Fibroblast of lung (primary cell): ENCODE results near the gene ZSWIM2. TPM values are rescaled to one million over a fixed set of nuclear protein-coding genes. Genes with fewer than 3 reads are reported as not detected.

Experiments used
- DNase-seq, 2 donors: peaks; one replicate each; pipeline versions ENCODE4 v3.0.0 to v3.0.0-alpha.2; 2010; ENCODE audit warnings: low read depth in 2 of 2
- H2AFZ ChIP-seq: 2 replicates; pipeline ENCODE4 v1.5.1; 2012; ENCODE audit warnings: low read length, control low read depth, inconsistent platforms
- H3K27ac ChIP-seq: 2 replicates; pipeline ENCODE4 v1.5.1; 2011; ENCODE audit warnings: low read length, control low read depth; ENCODE audit not compliant: insufficient read depth
- H3K27me3 ChIP-seq: 2 replicates; pipeline ENCODE4 v1.5.1; 2011; ENCODE audit warnings: mild to moderate bottlenecking, low read length; ENCODE audit not compliant: control insufficient read depth, insufficient read depth
- H3K36me3 ChIP-seq: 2 replicates; pipeline ENCODE4 v1.5.1; 2011; ENCODE audit warnings: low read length; ENCODE audit not compliant: control insufficient read depth, insufficient read depth
- H3K4me1 ChIP-seq: 2 replicates; pipeline ENCODE4 v1.5.1; 2011; ENCODE audit warnings: low read length; ENCODE audit not compliant: control insufficient read depth, insufficient read depth; ENCODE audit errors: extremely low read depth
- H3K4me2 ChIP-seq: 2 replicates; pipeline ENCODE4 v1.5.1; 2011; ENCODE audit warnings: low read length, control low read depth; ENCODE audit not compliant: insufficient read depth; ENCODE audit errors: extremely low read depth
- H3K4me3 ChIP-seq, 4 experiments: fragments of 200-600 bp in 1 of 4; sonication (generic) in 1 of 4; replicated peaks in 1 of 4; 2 replicates each; pipeline ENCODE4 v1.5.1; 2011 to 2016; ENCODE audit warnings: low read length in 4 of 4, low read depth in 3 of 4, mild to moderate bottlenecking in 3 of 4, control low read depth in 2 of 4, inconsistent platforms in 1 of 4, mixed read lengths in 1 of 4; ENCODE audit not compliant: insufficient read depth in 1 of 4; ENCODE audit errors: control extremely low read depth in 1 of 4
- H3K79me2 ChIP-seq: 2 replicates; pipeline ENCODE4 v1.5.1; 2012; ENCODE audit warnings: mild to moderate bottlenecking, low read length, inconsistent platforms; ENCODE audit not compliant: control insufficient read depth, insufficient read depth
- H3K9ac ChIP-seq: 2 replicates; pipeline ENCODE4 v1.5.1; 2011; ENCODE audit warnings: mild to moderate bottlenecking, low read length, control low read depth; ENCODE audit not compliant: insufficient read depth
- H3K9me3 ChIP-seq: 2 replicates; pipeline ENCODE4 v1.5.1; 2012; ENCODE audit warnings: low read depth, low read length; ENCODE audit not compliant: control insufficient read depth, insufficient read depth
- H4K20me1 ChIP-seq: 2 replicates; pipeline ENCODE4 v1.5.1; 2011; ENCODE audit warnings: low read length; ENCODE audit not compliant: control insufficient read depth, insufficient read depth; ENCODE audit errors: extremely low read depth
- CTCF ChIP-seq, 2 donors: IDR thresholded peaks in 1 of 2; conservative IDR thresholded peaks in 1 of 2; 1 replicate in 1 of 2; 2 replicates in 1 of 2; pipeline ENCODE4 v1.5.1; 2011 to 2012; ENCODE audit warnings: low read length in 2 of 2, control low read depth in 1 of 2, inconsistent platforms in 1 of 2, low read depth in 1 of 2, mild to moderate bottlenecking in 1 of 2
- EZH2 ChIP-seq: IDR thresholded peaks from 2 replicates; pipeline ENCODE4 v1.5.1; 2012; ENCODE audit warnings: low read length, control low read depth, mild to moderate bottlenecking; ENCODE audit errors: missing control alignments
- polyA plus RNA-seq, 2 donors: library from polyadenylated mRNA; depleted of rRNA in 1 of 2; stranded (reverse) in 1 of 2; unstranded in 1 of 2; fragments of >200 nt; gene quantifications; 2 replicates each; pipeline ENCODE4 v1.2.1, GENCODE V29; 2011 to 2012; ENCODE audit warnings: missing spikeins in 1 of 2
- total RNA-seq: library from RNA; depleted of rRNA; stranded (reverse); fragments of >200 nt; gene quantifications from 2 replicates; pipeline ENCODE4 v1.2.1, GENCODE V29; 2014

The ZSWIM2 gene
- total and polyA plus RNA-seq, 2 donors (not counting 1 experiment from before 2014, with no cell fraction given): under 0.01 to 0.15 TPM

GRCh38 chr2:186894478-186894877, 45.5 kb upstream of the ZSWIM2 start:
- H2AFZ ChIP-seq: no peak overlapping the region
- H3K9me3 ChIP-seq: no peaks in the 10 kb centered on the region
- no peak for DNase-seq
- peaks cover 7% of the 10 kb centered on the region for H3K4me1 ChIP-seq
- no peak overlapping the region for H3K4me2 ChIP-seq
- H4K20me1 ChIP-seq: no peaks in the 10 kb centered on the region
- no peaks in the 10 kb centered on the region for H3K36me3 ChIP-seq
- no peaks in the 10 kb centered on the region for H3K79me2 ChIP-seq
- no peak overlapping the region for H3K9ac ChIP-seq
- no peak overlapping the region for H3K4me3 ChIP-seq
- TF ChIP-seq CTCF (conservative IDR thresholded peaks at IDR 0.05 in 1 of 2, IDR thresholded peaks at IDR 0.05 in 1 of 2; ENCODE audit: low read depth in 1 of 2, low read length in 2 of 2) (no peak), EZH2 (no peak)
- H3K27ac ChIP-seq: no peak overlapping the region
- H3K27me3 ChIP-seq: no peaks in the 10 kb centered on the region

GRCh38 chr2:186892821-186893220, 43.9 kb upstream of the ZSWIM2 start:
- no peaks in the 10 kb centered on the region for H3K79me2 ChIP-seq
- no peak overlapping the region for H3K4me3 ChIP-seq
- no peak overlapping the region for H3K27ac ChIP-seq
- no peaks in the 10 kb centered on the region for H3K27me3 ChIP-seq
- no peaks in the 10 kb centered on the region for H3K36me3 ChIP-seq
- no peaks in the 10 kb centered on the region for H3K9me3 ChIP-seq
- H4K20me1 ChIP-seq: no peaks in the 10 kb centered on the region
- peaks cover 7% of the 10 kb centered on the region for H3K4me1 ChIP-seq
- H2AFZ ChIP-seq: no peak overlapping the region
- DNase-seq: no peak
- no peak for TF ChIP-seq CTCF (conservative IDR thresholded peaks at IDR 0.05 in 1 of 2, IDR thresholded peaks at IDR 0.05 in 1 of 2; ENCODE audit: low read depth in 1 of 2, low read length in 2 of 2)
- no peak for TF ChIP-seq EZH2
- no peak overlapping the region for H3K4me2 ChIP-seq
- H3K9ac ChIP-seq: no peak overlapping the region

- TF ChIP-seq EZH2: no peak
- no peaks in the 10 kb centered on the region for H3K9me3 ChIP-seq
- H2AFZ ChIP-seq: no peak overlapping the region
- H3K4me1 ChIP-seq: peaks cover 7% of the 10 kb centered on the region
- H3K4me2 ChIP-seq: no peak overlapping the region
- H3K4me3 ChIP-seq: no peak overlapping the region
- H3K79me2 ChIP-seq: no peaks in the 10 kb centered on the region
- peak; percentile 55 to 72 for DNase-seq
- no peak overlapping the region for H3K27ac ChIP-seq
- no peaks in the 10 kb centered on the region for H3K27me3 ChIP-seq
- H3K36me3 ChIP-seq: no peaks in the 10 kb centered on the region
- H3K9ac ChIP-seq: no peak overlapping the region
- no peaks in the 10 kb centered on the region for H4K20me1 ChIP-seq
These were observed 42.2 kb upstream of the ZSWIM2 start for GRCh38 chr2:186891185-186891621.
